GM06990 (cell line): Measurements from ENCODE around the gene RHOT2.

Experiments
- DNase-seq: peaks from one replicate; pipeline ENCODE4 v3.0.0-alpha.2; 2011; ENCODE audit not compliant: insufficient read length; ENCODE audit errors: extremely low read depth
- H3K27me3 ChIP-seq: replicated peaks from 2 replicates; pipeline ENCODE4 v1.6.0; 2011; ENCODE audit warnings: low read length; ENCODE audit not compliant: control insufficient read depth, insufficient read depth
- H3K36me3 ChIP-seq: 2 replicates; pipeline ENCODE4 v1.5.1; 2011; ENCODE audit warnings: low read length; ENCODE audit not compliant: control insufficient read depth, insufficient read depth
- H3K4me3 ChIP-seq: replicated peaks from 2 replicates; pipeline ENCODE4 v1.5.1; 2011; ENCODE audit warnings: low read depth, mild to moderate bottlenecking, control low read depth, low read length
- TF ChIP-seq, protein P1 (sequence below): IDR thresholded peaks from 2 replicates; pipeline ENCODE4 v1.5.1; 2011; ENCODE audit warnings: low read length, control low read depth, mild to moderate bottlenecking, inconsistent platforms; ENCODE audit not compliant: insufficient read depth, poor library complexity, severe bottlenecking

Gene RHOT2

GRCh38 chr16:707062-707538, 39.2 kb downstream of the RHOT2 start:
- TF ChIP-seq, protein P1, sequence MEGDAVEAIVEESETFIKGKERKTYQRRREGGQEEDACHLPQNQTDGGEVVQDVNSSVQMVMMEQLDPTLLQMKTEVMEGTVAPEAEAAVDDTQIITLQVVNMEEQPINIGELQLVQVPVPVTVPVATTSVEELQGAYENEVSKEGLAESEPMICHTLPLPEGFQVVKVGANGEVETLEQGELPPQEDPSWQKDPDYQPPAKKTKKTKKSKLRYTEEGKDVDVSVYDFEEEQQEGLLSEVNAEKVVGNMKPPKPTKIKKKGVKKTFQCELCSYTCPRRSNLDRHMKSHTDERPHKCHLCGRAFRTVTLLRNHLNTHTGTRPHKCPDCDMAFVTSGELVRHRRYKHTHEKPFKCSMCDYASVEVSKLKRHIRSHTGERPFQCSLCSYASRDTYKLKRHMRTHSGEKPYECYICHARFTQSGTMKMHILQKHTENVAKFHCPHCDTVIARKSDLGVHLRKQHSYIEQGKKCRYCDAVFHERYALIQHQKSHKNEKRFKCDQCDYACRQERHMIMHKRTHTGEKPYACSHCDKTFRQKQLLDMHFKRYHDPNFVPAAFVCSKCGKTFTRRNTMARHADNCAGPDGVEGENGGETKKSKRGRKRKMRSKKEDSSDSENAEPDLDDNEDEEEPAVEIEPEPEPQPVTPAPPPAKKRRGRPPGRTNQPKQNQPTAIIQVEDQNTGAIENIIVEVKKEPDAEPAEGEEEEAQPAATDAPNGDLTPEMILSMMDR = no peak
- H3K4me3 ChIP-seq = no peak overlapping the region
- peaks cover 2% of the 10 kb centered on the region for H3K27me3 ChIP-seq
- no peak for DNase-seq
- H3K36me3 ChIP-seq = no peaks in the 10 kb centered on the region

- peaks cover 2% of the 10 kb centered on the region for H3K27me3 ChIP-seq
- no peaks in the 10 kb centered on the region for H3K36me3 ChIP-seq
- no peak for DNase-seq
- TF ChIP-seq, protein P1 = no peak
- no peak overlapping the region for H3K4me3 ChIP-seq
Observed at GRCh38 chr16:708019-708418, 40.1 kb downstream of the RHOT2 start.

DNA sequence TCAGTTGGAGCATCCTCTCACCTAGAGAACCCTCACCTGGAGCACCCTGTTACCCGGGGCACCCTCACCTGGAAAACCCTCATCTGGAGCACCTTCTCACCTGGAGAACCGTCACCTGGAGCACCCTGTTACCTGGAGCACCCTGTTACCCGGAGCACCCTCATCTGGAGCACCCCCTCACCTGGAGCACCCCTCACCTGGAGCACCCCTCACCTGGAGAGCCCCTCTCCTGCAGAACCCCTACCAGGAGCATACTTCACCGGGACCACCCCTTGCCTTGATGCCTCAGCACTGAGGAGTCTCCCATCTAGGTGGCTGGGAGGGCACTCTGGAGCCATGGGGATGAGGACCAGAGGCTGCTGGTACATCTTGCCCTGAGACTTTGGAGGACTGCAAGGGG, 41.0 kb downstream of the RHOT2 start:
- no peak overlapping the region for H3K4me3 ChIP-seq
- H3K36me3 ChIP-seq = no peaks in the 10 kb centered on the region
- DNase-seq = no peak
- peaks cover 2% of the 10 kb centered on the region for H3K27me3 ChIP-seq
- TF ChIP-seq, protein P1 = no peak

- no peak for DNase-seq
- Histone ChIP-seq H3K27me3 (peaks cover 2% of the 10 kb centered on the region), H3K36me3 (no peaks in the 10 kb centered on the region), H3K4me3 (no peak overlapping the region)
- TF ChIP-seq, protein P1 = no peak
Observed at GRCh38 chr16:709566-710499, 41.9 kb downstream of the RHOT2 start.

DNA sequence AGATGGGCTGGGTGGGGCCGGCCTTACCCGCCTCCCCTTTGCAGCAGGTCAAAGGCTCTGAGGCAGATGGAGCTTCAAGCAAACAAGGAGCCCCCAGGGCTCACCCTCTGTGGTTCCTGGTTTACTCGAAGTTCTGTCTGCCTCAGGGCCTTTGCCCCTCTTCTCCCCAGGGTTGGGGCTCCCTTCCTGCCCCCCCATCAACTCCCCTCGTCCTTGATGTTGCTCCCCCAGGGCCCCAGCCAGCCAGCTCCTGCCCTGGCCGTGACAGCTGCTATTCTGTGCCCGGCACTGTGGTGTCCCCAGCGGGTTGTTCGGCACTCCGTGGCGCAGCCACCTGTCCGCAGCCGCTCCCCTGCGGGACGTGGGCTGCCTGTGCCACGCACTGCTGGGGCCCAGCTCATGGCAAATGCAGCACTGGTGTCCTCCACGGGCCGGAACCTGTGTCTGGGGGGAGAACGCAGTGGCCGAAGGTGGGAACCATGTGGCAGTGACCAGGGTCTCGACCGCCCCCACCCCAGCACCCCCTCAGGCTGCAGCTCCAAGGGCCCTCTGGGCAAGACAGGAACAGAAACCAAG, 42.7 kb downstream of the RHOT2 start:
- no peak overlapping the region for H3K4me3 ChIP-seq
- H3K27me3 ChIP-seq = peaks cover 2% of the 10 kb centered on the region
- DNase-seq = no peak
- TF ChIP-seq, protein P1 = no peak
- no peaks in the 10 kb centered on the region for H3K36me3 ChIP-seq
